Loucy (cell line): ENCODE results near the gene ZNF500.

ENCODE experiments used
- H2AFZ ChIP-seq: fragments of 200-600 bp; sonication (generic); 2 replicates; pipeline ENCODE4 v1.6.0; 2016; ENCODE audit warnings: antibody characterized with exemption, mild to moderate bottlenecking, low read length, moderate library complexity
- H3F3A ChIP-seq: fragments of 200-600 bp; 2 replicates; pipeline ENCODE4 v1.6.0; 2016; ENCODE audit warnings: antibody characterized with exemption, low read depth, mild to moderate bottlenecking
- H3K27me3 ChIP-seq: fragments of 200-600 bp; sonication (generic); 2 replicates; pipeline ENCODE4 v1.6.1; 2014; ENCODE audit warnings: low read length, mild to moderate bottlenecking; ENCODE audit not compliant: insufficient read depth, poor library complexity, severe bottlenecking
- H3K36me3 ChIP-seq: fragments of 200-600 bp; sonication (generic); 2 replicates; pipeline ENCODE4 v1.6.1; 2016; ENCODE audit warnings: low read length; ENCODE audit not compliant: insufficient read depth
- H3K4me1 ChIP-seq: fragments of 200-600 bp; sonication (generic); 2 replicates; pipeline ENCODE4 v1.5.1; 2014; ENCODE audit warnings: low read length, mild to moderate bottlenecking; ENCODE audit not compliant: insufficient read depth, poor library complexity, severe bottlenecking
- H3K4me2 ChIP-seq: fragments of 200-600 bp; sonication (generic); 2 replicates; pipeline ENCODE4 v1.6.0; 2014; ENCODE audit warnings: antibody characterized with exemption, low read length, low read depth, mild to moderate bottlenecking; ENCODE audit not compliant: poor library complexity, severe bottlenecking
- H3K4me3 ChIP-seq: fragments of 200-600 bp; sonication (generic); 2 replicates; pipeline ENCODE4 v1.5.1; 2014; ENCODE audit warnings: low read length, mild to moderate bottlenecking, mixed read lengths; ENCODE audit not compliant: poor library complexity, severe bottlenecking
- H3K79me2 ChIP-seq: fragments of 200-600 bp; sonication (generic); 2 replicates; pipeline ENCODE4 v1.6.1; 2014; ENCODE audit warnings: low read length; ENCODE audit not compliant: insufficient read depth
- H3K9ac ChIP-seq: fragments of 200-600 bp; sonication (generic); 2 replicates; pipeline ENCODE4 v1.6.0; 2014; ENCODE audit warnings: mild to moderate bottlenecking, low read depth, low read length, moderate library complexity; ENCODE audit not compliant: poor library complexity, severe bottlenecking
- H3K9me2 ChIP-seq: fragments of 200-600 bp; sonication (generic); replicated peaks from 2 replicates; pipeline ENCODE4 v1.6.1; 2016; ENCODE audit warnings: low read depth, low read length, mixed read lengths
- H3K9me3 ChIP-seq: fragments of 200-600 bp; sonication (generic); 2 replicates; pipeline ENCODE4 v1.6.1; 2014; ENCODE audit warnings: mild to moderate bottlenecking, antibody characterized with exemption, low read length, low read depth; ENCODE audit not compliant: insufficient read depth
- H4K20me1 ChIP-seq: fragments of 200-600 bp; sonication (generic); 2 replicates; pipeline ENCODE4 v1.6.0; 2014; ENCODE audit warnings: antibody characterized with exemption, low read length, mild to moderate bottlenecking; ENCODE audit not compliant: insufficient read depth, poor library complexity, severe bottlenecking
- CTCF ChIP-seq: fragments of 200-600 bp; sonication (generic); conservative IDR thresholded peaks from 2 replicates; pipeline ENCODE4 v1.5.1; 2014; ENCODE audit warnings: mild to moderate bottlenecking, antibody characterized with exemption, low read length
- EZH2phosphoT487 ChIP-seq: fragments of 200-600 bp; IDR thresholded peaks from 2 replicates; pipeline ENCODE4 v1.6.1; 2018; ENCODE audit warnings: antibody characterized with exemption, mild to moderate bottlenecking, moderate library complexity, borderline replicate concordance

ZNF500 gene

GRCh38 chr16:4746215-4746614 is 20.7 kb downstream of the ZNF500 start:
- H3K4me2 ChIP-seq = no peak overlapping the region
- no peak overlapping the region for H2AFZ ChIP-seq
- H3K9me2 ChIP-seq = no peaks in the 10 kb centered on the region

GRCh38 chr16:4745274-4745569 is 21.7 kb downstream of the ZNF500 start:
- no peak overlapping the region for H3K9ac ChIP-seq
- H3K4me2 ChIP-seq = no peak overlapping the region
- no peaks in the 10 kb centered on the region for H4K20me1 ChIP-seq
- H3K9me3 ChIP-seq = no peaks in the 10 kb centered on the region
- H3F3A ChIP-seq = no peaks in the 10 kb centered on the region
- H3K4me3 ChIP-seq = no peak overlapping the region
- no peak overlapping the region for H2AFZ ChIP-seq
- H3K36me3 ChIP-seq = no peaks in the 10 kb centered on the region
- H3K79me2 ChIP-seq = no peaks in the 10 kb centered on the region
- no peaks in the 10 kb centered on the region for H3K9me2 ChIP-seq
- no peak for TF ChIP-seq EZH2phosphoT487
- TF ChIP-seq CTCF = no peak
- H3K27me3 ChIP-seq = no peaks in the 10 kb centered on the region
- no peaks in the 10 kb centered on the region for H3K4me1 ChIP-seq

More at GRCh38 chr16:4746215-4746614, 20.7 kb downstream of the ZNF500 start:
- Histone ChIP-seq H3K36me3 (peaks cover 4% of the 10 kb centered on the region; the same call in 1 of the 2 replicates), H3F3A (no peaks in the 10 kb centered on the region), H3K9me3 (no peaks in the 10 kb centered on the region), H3K4me1 (no peaks in the 10 kb centered on the region), H3K79me2 (no peaks in the 10 kb centered on the region), H3K27me3 (no peaks in the 10 kb centered on the region), H3K9ac (no peak overlapping the region), H4K20me1 (no peaks in the 10 kb centered on the region), H3K4me3 (no peak overlapping the region)
- TF ChIP-seq EZH2phosphoT487 = no peak
- TF ChIP-seq CTCF = no peak

GRCh38 chr16:4744555-4745273 is 22.2 kb downstream of the ZNF500 start:
- H3K4me1 ChIP-seq = no peaks in the 10 kb centered on the region
- no peaks in the 10 kb centered on the region for H3K79me2 ChIP-seq
- no peaks in the 10 kb centered on the region for H3F3A ChIP-seq
- no peaks in the 10 kb centered on the region for H3K9me2 ChIP-seq
- H3K4me2 ChIP-seq = no peak overlapping the region
- H3K9me3 ChIP-seq = no peaks in the 10 kb centered on the region
- H3K27me3 ChIP-seq = no peaks in the 10 kb centered on the region
- no peaks in the 10 kb centered on the region for H4K20me1 ChIP-seq
- TF ChIP-seq EZH2phosphoT487 = no peak
- no peak for TF ChIP-seq CTCF
- H3K4me3 ChIP-seq = no peak overlapping the region
- no peaks in the 10 kb centered on the region for H3K36me3 ChIP-seq
- no peak overlapping the region for H2AFZ ChIP-seq
- no peak overlapping the region for H3K9ac ChIP-seq
